Measurements from ENCODE around the gene RAB18. TPM values are rescaled to one million over a fixed set of nuclear protein-coding genes. Genes with fewer than 3 reads are reported as not detected.

Gene RAB18
- total RNA-seq = 113 TPM
- 57.9 TPM for polyA plus RNA-seq (ENCODE audit: insufficient read depth, low read depth, low replicate concordance)
- long read RNA-seq, donor 1, full-length matches to known transcripts = 19 of 19 reads
- long read RNA-seq, donor 1, partial matches to known transcripts = 0 of 19 reads
- long read RNA-seq, donor 1, other reads (novel, unspliced or antisense) = 0 of 19 reads
- long read RNA-seq, donor 2, full-length matches to known transcripts = 26 of 34 reads
- long read RNA-seq, donor 2, partial matches to known transcripts = 8 of 34 reads
- long read RNA-seq, donor 2, other reads (novel, unspliced or antisense) = 0 of 34 reads
- long read RNA-seq, donor 3, full-length matches to known transcripts = 36 of 41 reads
- long read RNA-seq, donor 3, partial matches to known transcripts = 5 of 41 reads
- long read RNA-seq, donor 3, other reads (novel, unspliced or antisense) = 0 of 41 reads
- long read RNA-seq, donor 4, full-length matches to known transcripts = 16 of 26 reads
- long read RNA-seq, donor 4, partial matches to known transcripts = 10 of 26 reads
- long read RNA-seq, donor 4, other reads (novel, unspliced or antisense) = 0 of 26 reads
- long read RNA-seq, donor 5, full-length matches to known transcripts = 1 of 1 reads
- long read RNA-seq, donor 5, partial matches to known transcripts = 0 of 1 reads
- long read RNA-seq, donor 5, other reads (novel, unspliced or antisense) = 0 of 1 reads
- long read RNA-seq, donor 6, full-length matches to known transcripts = 37 of 42 reads
- long read RNA-seq, donor 6, partial matches to known transcripts = 5 of 42 reads
- long read RNA-seq, donor 6, other reads (novel, unspliced or antisense) = 0 of 42 reads
- long read RNA-seq, donor 7, full-length matches to known transcripts = 53 of 56 reads
- long read RNA-seq, donor 7, partial matches to known transcripts = 0 of 56 reads
- long read RNA-seq, donor 7, other reads (novel, unspliced or antisense) = 3 of 56 reads
- long read RNA-seq, donor 8, full-length matches to known transcripts = 29 of 29 reads
- long read RNA-seq, donor 8, partial matches to known transcripts = 0 of 29 reads
- long read RNA-seq, donor 8, other reads (novel, unspliced or antisense) = 0 of 29 reads
- long read RNA-seq, donor 9, full-length matches to known transcripts = 11 of 16 reads
- long read RNA-seq, donor 9, partial matches to known transcripts = 5 of 16 reads
- long read RNA-seq, donor 9, other reads (novel, unspliced or antisense) = 0 of 16 reads
- long read RNA-seq, donor 10, full-length matches to known transcripts = 17 of 22 reads
- long read RNA-seq, donor 10, partial matches to known transcripts = 5 of 22 reads
- long read RNA-seq, donor 10, other reads (novel, unspliced or antisense) = 0 of 22 reads

- Histone ChIP-seq H3K9ac (ENCODE audit: low read length in 3 of 3) (peak within 1 kb of the TSS; percentile 85 to 98 (median 93)), H3K27ac (ENCODE audit: low read depth in 2 of 2, low read length in 2 of 2) (peak within 1 kb of the TSS; percentile 86 to 89), H3K4me1 (ENCODE audit: control insufficient read depth in 2 of 3, insufficient read depth in 2 of 3, low read depth in 1 of 3, low read length in 3 of 3) (peaks cover 0 to 7% (median 5%) of the 10 kb centered on the region in 3 donors), H3K27me3 (ENCODE audit: control insufficient read depth, insufficient read depth, low read length) (no peaks in the 10 kb centered on the region), H3K36me3 (ENCODE audit: control insufficient read depth in 2 of 3, insufficient read depth in 3 of 3, low read length in 3 of 3) (no peaks in the 10 kb centered on the region), H3K9me3 (ENCODE audit: control insufficient read depth in 2 of 3, insufficient read depth in 1 of 3, low read length in 3 of 3) (no peaks in the 10 kb centered on the region), H3K4me3 (ENCODE audit: low read length in 3 of 3) (peak within 1 kb of the TSS; percentile 88 to 94 (median 93))
- FAIRE-seq (peak; percentile 71), DNase-seq (peak; percentile 99 to 100 (median 99))
- intact Hi-C loops (cut with DNase I) = no loop called here
- TF ChIP-seq, protein P1, sequence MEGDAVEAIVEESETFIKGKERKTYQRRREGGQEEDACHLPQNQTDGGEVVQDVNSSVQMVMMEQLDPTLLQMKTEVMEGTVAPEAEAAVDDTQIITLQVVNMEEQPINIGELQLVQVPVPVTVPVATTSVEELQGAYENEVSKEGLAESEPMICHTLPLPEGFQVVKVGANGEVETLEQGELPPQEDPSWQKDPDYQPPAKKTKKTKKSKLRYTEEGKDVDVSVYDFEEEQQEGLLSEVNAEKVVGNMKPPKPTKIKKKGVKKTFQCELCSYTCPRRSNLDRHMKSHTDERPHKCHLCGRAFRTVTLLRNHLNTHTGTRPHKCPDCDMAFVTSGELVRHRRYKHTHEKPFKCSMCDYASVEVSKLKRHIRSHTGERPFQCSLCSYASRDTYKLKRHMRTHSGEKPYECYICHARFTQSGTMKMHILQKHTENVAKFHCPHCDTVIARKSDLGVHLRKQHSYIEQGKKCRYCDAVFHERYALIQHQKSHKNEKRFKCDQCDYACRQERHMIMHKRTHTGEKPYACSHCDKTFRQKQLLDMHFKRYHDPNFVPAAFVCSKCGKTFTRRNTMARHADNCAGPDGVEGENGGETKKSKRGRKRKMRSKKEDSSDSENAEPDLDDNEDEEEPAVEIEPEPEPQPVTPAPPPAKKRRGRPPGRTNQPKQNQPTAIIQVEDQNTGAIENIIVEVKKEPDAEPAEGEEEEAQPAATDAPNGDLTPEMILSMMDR (IDR thresholded peaks at IDR 0.05; ENCODE audit: borderline replicate concordance, extremely low read depth, insufficient read depth) = no peak
Measured at GRCh38 chr10:27504007-27504807, at the start of gene RAB18. Gene RAB18 (plus strand): TSS chr10:27504304. CDS start chr10:27504370, 66 bp downstream.

DNA sequence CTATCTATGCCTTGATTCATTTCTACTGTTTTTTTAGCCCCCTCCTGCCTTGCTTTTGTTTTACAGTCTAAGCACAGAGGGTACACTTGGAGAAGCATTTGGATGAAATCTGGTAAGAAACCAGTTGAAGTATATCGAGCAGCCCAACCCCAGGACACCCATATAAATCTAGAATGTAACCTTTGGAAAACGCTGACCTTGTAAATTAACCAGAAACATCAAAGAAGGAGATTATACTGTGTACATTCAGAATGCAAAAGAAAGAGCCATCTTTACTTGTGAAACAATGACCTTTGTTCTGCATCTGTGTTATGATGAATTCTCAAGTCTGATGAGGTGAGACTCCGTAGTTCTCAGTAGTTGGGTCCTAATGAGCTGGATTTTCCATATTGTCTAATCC lies 49.3 kb upstream of the RAB18 start:
- no peak for DNase-seq
- TF ChIP-seq, protein P1 (IDR thresholded peaks at IDR 0.05; ENCODE audit: borderline replicate concordance, extremely low read depth, insufficient read depth) = no peak
- Histone ChIP-seq H3K4me3 (ENCODE audit: low read length in 3 of 3) (no peak overlapping the region), H3K27me3 (ENCODE audit: control insufficient read depth, insufficient read depth, low read length) (no peaks in the 10 kb centered on the region), H3K4me1 (ENCODE audit: control insufficient read depth in 2 of 3, insufficient read depth in 2 of 3, low read depth in 1 of 3, low read length in 3 of 3) (no peaks in the 10 kb centered on the region), H3K9me3 (ENCODE audit: control insufficient read depth in 2 of 3, insufficient read depth in 1 of 3, low read length in 3 of 3) (no peaks in the 10 kb centered on the region), H3K36me3 (ENCODE audit: control insufficient read depth in 2 of 3, insufficient read depth in 3 of 3, low read length in 3 of 3) (no peaks in the 10 kb centered on the region), H3K27ac (ENCODE audit: low read depth in 2 of 2, low read length in 2 of 2) (no peak overlapping the region), H3K9ac (ENCODE audit: low read length in 3 of 3) (no peak overlapping the region)
- FAIRE-seq = no peak
- intact Hi-C loops (cut with DNase I) = no loop called here
